GM12878 (cell line): ENCODE data around the gene RNLS. TPM values are rescaled to one million over a fixed set of nuclear protein-coding genes. Genes with fewer than 3 reads are reported as not detected.

Experiments
- ATAC-seq: fragments of 200-7000 bp; cut with Tn5 transposase; 3 replicates; pipeline ENCODE4 v1.9.1; 2020; ENCODE audit warnings: mild to moderate bottlenecking, moderate library complexity
- BruUV-seq: library from RNA; stranded (reverse); fragments of 400-500 nt; replicated peaks from 2 replicates; lab custom pipeline; 2021; lab: Mats Ljungman, UMichigan
- CTCF ChIA-PET: fragments of 300-600 bp; sonication (Branson Sonifier 250); formaldehyde crosslinking; extraction: SDS; loops from one replicate; lab custom pipeline; 2021; ENCODE audit warnings: inconsistent platforms; lab: Yijun Ruan, JAX
- POLR2A ChIA-PET: fragments of 350-600 bp; formaldehyde crosslinking; extraction: SDS; loops from one replicate; lab custom pipeline; 2021; ENCODE audit warnings: inconsistent platforms; lab: Charles Lee
- RAD21 ChIA-PET: fragments of 300-600 bp; sonication (Branson Sonifier 250); formaldehyde crosslinking; loops from one replicate; lab custom pipeline; 2023; ENCODE audit warnings: antibody characterized with exemption; ENCODE audit not compliant: unreplicated experiment; lab: Charles Lee
- SMC1A ChIA-PET: fragments of 300-600 bp; sonication (Branson Sonifier 250); formaldehyde crosslinking; loops from one replicate; lab custom pipeline; 2023; ENCODE audit not compliant: unreplicated experiment, uncharacterized antibody; lab: Charles Lee
- DNase-seq: peaks from one replicate; pipeline ENCODE4 v3.0.0-alpha.2; 2011; ENCODE audit warnings: low read depth, low spot score
- FAIRE-seq: peaks from 3 replicates; lab custom pipeline; 2011; peaks lifted over from hg19 to GRCh38; lab: Jason Lieb, UNC
- H2AFZ ChIP-seq: 2 replicates; pipeline ENCODE4 v1.6.0; 2011; ENCODE audit warnings: low read depth, low read length, control low read depth; ENCODE audit not compliant: control insufficient read depth
- H3K27ac ChIP-seq: 2 replicates; pipeline ENCODE4 v1.5.1; 2011; ENCODE audit warnings: control low read depth; ENCODE audit not compliant: control insufficient read depth, insufficient read depth
- H3K27me3 ChIP-seq, 2 experiments: replicated peaks in 1 of 2; 2 replicates each; pipeline versions ENCODE4 v1.6.0 to v1.6.1; 2011; ENCODE audit warnings: low read length in 1 of 2; ENCODE audit not compliant: control insufficient read depth in 2 of 2, insufficient read depth in 2 of 2
- H3K36me3 ChIP-seq, 2 experiments: 2 replicates each; pipeline ENCODE4 v1.5.1; 2011; ENCODE audit warnings: low read length in 1 of 2; ENCODE audit not compliant: control insufficient read depth in 2 of 2, insufficient read depth in 2 of 2
- H3K4me1 ChIP-seq: 2 replicates; pipeline ENCODE4 v1.6.1; 2011; ENCODE audit warnings: mild to moderate bottlenecking, low read length, moderate library complexity, mixed read lengths; ENCODE audit not compliant: control insufficient read depth, insufficient read depth
- H3K4me2 ChIP-seq: 2 replicates; pipeline ENCODE4 v1.6.0; 2011; ENCODE audit warnings: control low read depth; ENCODE audit not compliant: control insufficient read depth, insufficient read depth
- H3K4me3 ChIP-seq: fragments of 200-600 bp; sonication (generic); 2 replicates; pipeline ENCODE4 v1.5.1; 2016
- H3K79me2 ChIP-seq: 2 replicates; pipeline ENCODE4 v1.6.0; 2011; ENCODE audit warnings: low read length; ENCODE audit not compliant: control insufficient read depth, insufficient read depth
- H3K9ac ChIP-seq: 2 replicates; pipeline ENCODE4 v1.8.0; 2011; ENCODE audit warnings: low read length, control low read depth, mixed read lengths; ENCODE audit not compliant: control insufficient read depth, insufficient read depth
- H3K9me3 ChIP-seq: replicated peaks from 3 replicates; pipeline ENCODE4 v1.5.1; 2011; ENCODE audit warnings: mild to moderate bottlenecking, low read length; ENCODE audit not compliant: control insufficient read depth, insufficient read depth
- H4K20me1 ChIP-seq: 2 replicates; pipeline ENCODE4 v1.6.0; 2011; ENCODE audit not compliant: control insufficient read depth, insufficient read depth
- CHD4 ChIP-seq: fragments of 200-600 bp; sonication (generic); IDR thresholded peaks from 2 replicates; pipeline ENCODE4 v1.6.1; 2016; ENCODE audit warnings: mild to moderate bottlenecking
- DPF2 ChIP-seq: fragments of 450-650 bp; IDR thresholded peaks from 2 replicates; pipeline ENCODE4 v1.6.1; 2017; ENCODE audit warnings: mild to moderate bottlenecking
- HDGF ChIP-seq: fragments of 450-650 bp; IDR thresholded peaks from 2 replicates; pipeline ENCODE4 v1.6.1; 2016; ENCODE audit warnings: antibody characterized with exemption
- NFYB ChIP-seq: IDR thresholded peaks from 2 replicates; pipeline ENCODE4 v1.6.1; 2011; ENCODE audit warnings: low read depth, mild to moderate bottlenecking, low read length, improper control_type of control experiment, moderate library complexity; ENCODE audit not compliant: insufficient read depth
- POLR2AphosphoS5 ChIP-seq: IDR thresholded peaks from 2 replicates; pipeline ENCODE4 v1.6.1; 2011; ENCODE audit warnings: mild to moderate bottlenecking, low read length, inconsistent platforms
- RUNX3 ChIP-seq: IDR thresholded peaks from 2 replicates; pipeline ENCODE4 v1.6.1; 2012; ENCODE audit warnings: low read length, inconsistent platforms
- TAF1 ChIP-seq: IDR thresholded peaks from 2 replicates; pipeline ENCODE4 v1.6.1; 2011; ENCODE audit warnings: mild to moderate bottlenecking, low read depth, low read length, borderline replicate concordance
- TCF3 ChIP-seq: IDR thresholded peaks from 2 replicates; pipeline ENCODE4 v1.6.1; 2012; ENCODE audit warnings: low read depth, mild to moderate bottlenecking, low read length, borderline replicate concordance; ENCODE audit not compliant: insufficient read depth
- ZNF24 ChIP-seq: fragments of 450-650 bp; IDR thresholded peaks from 2 replicates; pipeline ENCODE4 v1.6.1; 2017; ENCODE audit warnings: antibody characterized with exemption, mild to moderate bottlenecking
- ZNF274 ChIP-seq: IDR thresholded peaks from one replicate; pipeline ENCODE4 v1.8.0; 2011; ENCODE audit not compliant: insufficient read length, insufficient read depth
- WGBS: methylation state at CpG from one replicate; pipeline ENCODE4 v1.1.6; 2016; ENCODE audit warnings: low lambda C conversion rate; ENCODE audit not compliant: insufficient replicate concordance, insufficient coverage; ENCODE audit errors: missing lambda C conversion rate; 5-methylcytosine and 5-hydroxymethylcytosine counted together
- in situ Hi-C: fragments of 300-500 bp; cut with MboI; formaldehyde crosslinking; loops from 9 replicates; pipeline ENCODE4 v1.14.3; 2018; ENCODE audit warnings: mixed read lengths
- intact Hi-C: fragments of 100-400 bp; cut with micrococcal nuclease; formaldehyde crosslinking; loops from one replicate; pipeline ENCODE4 v1.14.2; 2022; ENCODE audit not compliant: unreplicated experiment
- polyA plus RNA-seq, 11 experiments: library from polyadenylated mRNA; depleted of rRNA in 4 of 11; unstranded in 6 of 11; stranded (reverse) in 5 of 11; fragments of >200 nt; fragmentation: Nextera tagmentation in 4 of 11; fragmentation: Illumina TruSeq in 1 of 11; extraction: Ambion mirVana in 4 of 11; extraction: Trizol in 1 of 11; gene quantifications; 1 replicate in 1 of 11; 2 replicates in 10 of 11; pipeline versions ENCODE4 v1.2.1 to v1.2.3, GENCODE V29; 2011 to 2016; ENCODE audit warnings: inconsistent platforms in 2 of 11, missing spikeins in 2 of 11, low read depth in 1 of 11
- total RNA-seq, 4 experiments: library from RNA; depleted of rRNA in 3 of 4; stranded (reverse); fragments of >200 nt in 3 of 4; fragmentation: Illumina TruSeq in 1 of 4; extraction: Trizol in 1 of 4; gene quantifications; 2 replicates each; pipeline versions ENCODE4 v1.2.1 to v1.2.3, GENCODE V29; 2013 to 2021
- TF ChIP-seq, protein P1 (sequence below): fragments of 450-650 bp; IDR thresholded peaks from 2 replicates; pipeline ENCODE4 v1.6.1; 2017; ENCODE audit warnings: mild to moderate bottlenecking, moderate library complexity
- TF ChIP-seq, protein P2 (sequence below): fragments of 450-650 bp; IDR thresholded peaks from 2 replicates; pipeline ENCODE4 v1.6.1; 2016; ENCODE audit warnings: mild to moderate bottlenecking, moderate library complexity, borderline replicate concordance
- TF ChIP-seq, protein P3 (sequence below): IDR thresholded peaks from 2 replicates; pipeline ENCODE4 v1.6.1; 2012; ENCODE audit warnings: low read length, inconsistent platforms
- TF ChIP-seq, protein P4 (sequence below), 3 experiments: IDR thresholded peaks in 2 of 3; conservative IDR thresholded peaks in 1 of 3; 2 replicates each; pipeline ENCODE4 v1.5.1; 2011; ENCODE audit warnings: low read depth in 3 of 3, low read length in 3 of 3, mild to moderate bottlenecking in 3 of 3, control low read depth in 2 of 3, moderate library complexity in 2 of 3, inconsistent platforms in 1 of 3, mixed read lengths in 1 of 3; ENCODE audit not compliant: control insufficient read depth in 2 of 3, insufficient read depth in 1 of 3; ENCODE audit errors: extremely low read depth in 1 of 3

The RNLS gene
- total and polyA plus RNA-seq, 10 of the 15 experiments (the other 5 are each of a cell fraction or from before 2014, with no cell fraction given) = 3.4 to 6.7 (median 4.6) TPM

DNA sequence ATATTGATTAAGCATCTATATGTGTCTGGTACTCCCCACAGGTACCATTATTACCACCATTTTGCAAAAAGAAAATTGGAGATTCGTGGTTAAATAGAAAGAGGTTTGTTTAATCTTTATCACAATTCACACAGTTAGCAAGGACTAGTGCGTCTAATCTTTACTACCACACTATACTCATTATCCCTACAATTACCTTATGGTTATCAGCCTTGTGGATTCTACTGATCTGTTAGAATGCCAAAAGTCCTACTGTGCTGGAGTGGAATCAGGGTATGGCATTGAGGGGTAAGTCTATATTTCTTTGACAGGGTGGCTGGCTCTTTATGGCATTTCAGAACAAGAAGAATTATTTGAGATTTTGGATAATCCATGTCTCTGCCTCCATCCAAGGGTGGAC, 156.1 kb downstream of the RNLS start:
- Histone ChIP-seq H3K9me3 (no peaks in the 10 kb centered on the region), H2AFZ (no peak overlapping the region), H3K9ac (no peak overlapping the region), H3K36me3 (no peaks in the 10 kb centered on the region), H3K27ac (no peak overlapping the region), H4K20me1 (no peaks in the 10 kb centered on the region), H3K4me2 (no peak overlapping the region), H3K4me3 (no peak overlapping the region), H3K79me2 (no peaks in the 10 kb centered on the region), H3K4me1 (no peaks in the 10 kb centered on the region), H3K27me3 (no peaks in the 10 kb centered on the region)
- 50% methylated on average over 2 of the region's 2 CpGs for WGBS
- in situ Hi-C loops = no loop called here
- no peak for DNase-seq
- FAIRE-seq = no peak
- no peak for ATAC-seq
- SMC1A ChIA-PET = interaction anchor here (1.0 kb wide), 1 partner anchor 35 kb away, joined by 3 read pairs; no protein-coding TSS in a partner anchor
- intact Hi-C loops = no loop called here
- BruUV-seq = no TSS peak
- CTCF ChIA-PET = no interaction called here
- RAD21 ChIA-PET = no interaction called here
- POLR2A ChIA-PET = no interaction called here
- TF ChIP-seq, protein P1, sequence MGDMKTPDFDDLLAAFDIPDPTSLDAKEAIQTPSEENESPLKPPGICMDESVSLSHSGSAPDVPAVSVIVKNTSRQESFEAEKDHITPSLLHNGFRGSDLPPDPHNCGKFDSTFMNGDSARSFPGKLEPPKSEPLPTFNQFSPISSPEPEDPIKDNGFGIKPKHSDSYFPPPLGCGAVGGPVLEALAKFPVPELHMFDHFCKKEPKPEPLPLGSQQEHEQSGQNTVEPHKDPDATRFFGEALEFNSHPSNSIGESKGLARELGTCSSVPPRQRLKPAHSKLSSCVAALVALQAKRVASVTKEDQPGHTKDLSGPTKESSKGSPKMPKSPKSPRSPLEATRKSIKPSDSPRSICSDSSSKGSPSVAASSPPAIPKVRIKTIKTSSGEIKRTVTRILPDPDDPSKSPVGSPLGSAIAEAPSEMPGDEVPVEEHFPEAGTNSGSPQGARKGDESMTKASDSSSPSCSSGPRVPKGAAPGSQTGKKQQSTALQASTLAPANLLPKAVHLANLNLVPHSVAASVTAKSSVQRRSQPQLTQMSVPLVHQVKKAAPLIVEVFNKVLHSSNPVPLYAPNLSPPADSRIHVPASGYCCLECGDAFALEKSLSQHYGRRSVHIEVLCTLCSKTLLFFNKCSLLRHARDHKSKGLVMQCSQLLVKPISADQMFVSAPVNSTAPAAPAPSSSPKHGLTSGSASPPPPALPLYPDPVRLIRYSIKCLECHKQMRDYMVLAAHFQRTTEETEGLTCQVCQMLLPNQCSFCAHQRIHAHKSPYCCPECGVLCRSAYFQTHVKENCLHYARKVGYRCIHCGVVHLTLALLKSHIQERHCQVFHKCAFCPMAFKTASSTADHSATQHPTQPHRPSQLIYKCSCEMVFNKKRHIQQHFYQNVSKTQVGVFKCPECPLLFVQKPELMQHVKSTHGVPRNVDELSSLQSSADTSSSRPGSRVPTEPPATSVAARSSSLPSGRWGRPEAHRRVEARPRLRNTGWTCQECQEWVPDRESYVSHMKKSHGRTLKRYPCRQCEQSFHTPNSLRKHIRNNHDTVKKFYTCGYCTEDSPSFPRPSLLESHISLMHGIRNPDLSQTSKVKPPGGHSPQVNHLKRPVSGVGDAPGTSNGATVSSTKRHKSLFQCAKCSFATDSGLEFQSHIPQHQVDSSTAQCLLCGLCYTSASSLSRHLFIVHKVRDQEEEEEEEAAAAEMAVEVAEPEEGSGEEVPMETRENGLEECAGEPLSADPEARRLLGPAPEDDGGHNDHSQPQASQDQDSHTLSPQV = no peak
- TF ChIP-seq, protein P2, sequence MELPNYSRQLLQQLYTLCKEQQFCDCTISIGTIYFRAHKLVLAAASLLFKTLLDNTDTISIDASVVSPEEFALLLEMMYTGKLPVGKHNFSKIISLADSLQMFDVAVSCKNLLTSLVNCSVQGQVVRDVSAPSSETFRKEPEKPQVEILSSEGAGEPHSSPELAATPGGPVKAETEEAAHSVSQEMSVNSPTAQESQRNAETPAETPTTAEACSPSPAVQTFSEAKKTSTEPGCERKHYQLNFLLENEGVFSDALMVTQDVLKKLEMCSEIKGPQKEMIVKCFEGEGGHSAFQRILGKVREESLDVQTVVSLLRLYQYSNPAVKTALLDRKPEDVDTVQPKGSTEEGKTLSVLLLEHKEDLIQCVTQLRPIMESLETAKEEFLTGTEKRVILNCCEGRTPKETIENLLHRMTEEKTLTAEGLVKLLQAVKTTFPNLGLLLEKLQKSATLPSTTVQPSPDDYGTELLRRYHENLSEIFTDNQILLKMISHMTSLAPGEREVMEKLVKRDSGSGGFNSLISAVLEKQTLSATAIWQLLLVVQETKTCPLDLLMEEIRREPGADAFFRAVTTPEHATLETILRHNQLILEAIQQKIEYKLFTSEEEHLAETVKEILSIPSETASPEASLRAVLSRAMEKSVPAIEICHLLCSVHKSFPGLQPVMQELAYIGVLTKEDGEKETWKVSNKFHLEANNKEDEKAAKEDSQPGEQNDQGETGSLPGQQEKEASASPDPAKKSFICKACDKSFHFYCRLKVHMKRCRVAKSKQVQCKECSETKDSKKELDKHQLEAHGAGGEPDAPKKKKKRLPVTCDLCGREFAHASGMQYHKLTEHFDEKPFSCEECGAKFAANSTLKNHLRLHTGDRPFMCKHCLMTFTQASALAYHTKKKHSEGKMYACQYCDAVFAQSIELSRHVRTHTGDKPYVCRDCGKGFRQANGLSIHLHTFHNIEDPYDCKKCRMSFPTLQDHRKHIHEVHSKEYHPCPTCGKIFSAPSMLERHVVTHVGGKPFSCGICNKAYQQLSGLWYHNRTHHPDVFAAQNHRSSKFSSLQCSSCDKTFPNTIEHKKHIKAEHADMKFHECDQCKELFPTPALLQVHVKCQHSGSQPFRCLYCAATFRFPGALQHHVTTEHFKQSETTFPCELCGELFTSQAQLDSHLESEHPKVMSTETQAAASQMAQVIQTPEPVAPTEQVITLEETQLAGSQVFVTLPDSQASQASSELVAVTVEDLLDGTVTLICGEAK = no peak
- no peak for TF ChIP-seq POLR2AphosphoS5
- no peak for TF ChIP-seq RUNX3
- no peak for TF ChIP-seq DPF2
- no peak for TF ChIP-seq ZNF274
- no peak for TF ChIP-seq HDGF
- TF ChIP-seq TCF3 = no peak
- no peak for TF ChIP-seq NFYB
- TF ChIP-seq, protein P3, sequence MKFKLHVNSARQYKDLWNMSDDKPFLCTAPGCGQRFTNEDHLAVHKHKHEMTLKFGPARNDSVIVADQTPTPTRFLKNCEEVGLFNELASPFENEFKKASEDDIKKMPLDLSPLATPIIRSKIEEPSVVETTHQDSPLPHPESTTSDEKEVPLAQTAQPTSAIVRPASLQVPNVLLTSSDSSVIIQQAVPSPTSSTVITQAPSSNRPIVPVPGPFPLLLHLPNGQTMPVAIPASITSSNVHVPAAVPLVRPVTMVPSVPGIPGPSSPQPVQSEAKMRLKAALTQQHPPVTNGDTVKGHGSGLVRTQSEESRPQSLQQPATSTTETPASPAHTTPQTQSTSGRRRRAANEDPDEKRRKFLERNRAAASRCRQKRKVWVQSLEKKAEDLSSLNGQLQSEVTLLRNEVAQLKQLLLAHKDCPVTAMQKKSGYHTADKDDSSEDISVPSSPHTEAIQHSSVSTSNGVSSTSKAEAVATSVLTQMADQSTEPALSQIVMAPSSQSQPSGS = no peak
- TF ChIP-seq, protein P4, sequence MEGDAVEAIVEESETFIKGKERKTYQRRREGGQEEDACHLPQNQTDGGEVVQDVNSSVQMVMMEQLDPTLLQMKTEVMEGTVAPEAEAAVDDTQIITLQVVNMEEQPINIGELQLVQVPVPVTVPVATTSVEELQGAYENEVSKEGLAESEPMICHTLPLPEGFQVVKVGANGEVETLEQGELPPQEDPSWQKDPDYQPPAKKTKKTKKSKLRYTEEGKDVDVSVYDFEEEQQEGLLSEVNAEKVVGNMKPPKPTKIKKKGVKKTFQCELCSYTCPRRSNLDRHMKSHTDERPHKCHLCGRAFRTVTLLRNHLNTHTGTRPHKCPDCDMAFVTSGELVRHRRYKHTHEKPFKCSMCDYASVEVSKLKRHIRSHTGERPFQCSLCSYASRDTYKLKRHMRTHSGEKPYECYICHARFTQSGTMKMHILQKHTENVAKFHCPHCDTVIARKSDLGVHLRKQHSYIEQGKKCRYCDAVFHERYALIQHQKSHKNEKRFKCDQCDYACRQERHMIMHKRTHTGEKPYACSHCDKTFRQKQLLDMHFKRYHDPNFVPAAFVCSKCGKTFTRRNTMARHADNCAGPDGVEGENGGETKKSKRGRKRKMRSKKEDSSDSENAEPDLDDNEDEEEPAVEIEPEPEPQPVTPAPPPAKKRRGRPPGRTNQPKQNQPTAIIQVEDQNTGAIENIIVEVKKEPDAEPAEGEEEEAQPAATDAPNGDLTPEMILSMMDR (IDR thresholded peaks at IDR 0.05 in 2 of 3, conservative IDR thresholded peaks at IDR 0.05 in 1 of 3; ENCODE audit: control insufficient read depth in 2 of 3, extremely low read depth in 1 of 3, insufficient read depth in 1 of 3, low read depth in 3 of 3, low read length in 3 of 3) = no peak
- no peak for TF ChIP-seq ZNF24
- no peak for TF ChIP-seq TAF1
- TF ChIP-seq CHD4 = no peak
